Stimulated activated naive B cell treated with anti-CD40 and anti-IgM and Interleukin-4, amounts not matched to agents 10 μg/mL and 1 μg/mL and 100 μg/mL, for 72 hours (primary cell): ENCODE measurements around the gene MGMT.

Experiments
- ATAC-seq, 2 donors: fragments of 150-1000 bp; cut with Tn5 transposase; replicated peaks; 2 replicates each; pipeline ENCODE4 v1.10.0; 2021; ENCODE audit warnings: moderate library complexity in 1 of 2
- DNase-seq: peaks from one replicate; pipeline ENCODE4 v3.0.0; 2021
- H3K27ac Mint-ChIP-seq: one replicate; pipeline ENCODE4 v1.8.0; 2022; ENCODE audit warnings: mild to moderate bottlenecking, mixed read lengths
- H3K27me3 Mint-ChIP-seq, 2 donors: one replicate each; pipeline ENCODE4 v1.8.0; 2022; ENCODE audit warnings: mixed read lengths in 2 of 2
- H3K36me3 Mint-ChIP-seq, 2 donors: one replicate each; pipeline ENCODE4 v1.8.0; 2022; ENCODE audit warnings: mixed read lengths in 2 of 2, mild to moderate bottlenecking in 1 of 2
- H3K4me1 Mint-ChIP-seq, 2 donors: one replicate each; pipeline ENCODE4 v1.8.0; 2022; ENCODE audit warnings: mixed read lengths in 2 of 2, mild to moderate bottlenecking in 1 of 2
- H3K4me3 Mint-ChIP-seq, 2 donors: one replicate each; pipeline ENCODE4 v1.8.0; 2022; ENCODE audit warnings: mild to moderate bottlenecking in 2 of 2, mixed read lengths in 2 of 2, moderate library complexity in 1 of 2
- H3K9me3 Mint-ChIP-seq, 2 donors: one replicate each; pipeline ENCODE4 v1.8.0; 2022; ENCODE audit warnings: mixed read lengths in 2 of 2, mild to moderate bottlenecking in 1 of 2

Gene MGMT

GRCh38 chr10:129745186-129745750, 278.2 kb downstream of the MGMT start:
- Mint-ChIP-seq H3K27me3 (no peaks in the 10 kb centered on the region), H3K4me1 (no peaks in the 10 kb centered on the region), H3K36me3 (peaks cover 46 to 54% of the 10 kb centered on the region in 2 donors), H3K4me3 (no peak overlapping the region), H3K9me3 (peaks cover 30 to 31% of the 10 kb centered on the region in 2 donors), H3K27ac (no peak overlapping the region)
- ATAC-seq, result no peak
- DNase-seq, result no peak

DNA sequence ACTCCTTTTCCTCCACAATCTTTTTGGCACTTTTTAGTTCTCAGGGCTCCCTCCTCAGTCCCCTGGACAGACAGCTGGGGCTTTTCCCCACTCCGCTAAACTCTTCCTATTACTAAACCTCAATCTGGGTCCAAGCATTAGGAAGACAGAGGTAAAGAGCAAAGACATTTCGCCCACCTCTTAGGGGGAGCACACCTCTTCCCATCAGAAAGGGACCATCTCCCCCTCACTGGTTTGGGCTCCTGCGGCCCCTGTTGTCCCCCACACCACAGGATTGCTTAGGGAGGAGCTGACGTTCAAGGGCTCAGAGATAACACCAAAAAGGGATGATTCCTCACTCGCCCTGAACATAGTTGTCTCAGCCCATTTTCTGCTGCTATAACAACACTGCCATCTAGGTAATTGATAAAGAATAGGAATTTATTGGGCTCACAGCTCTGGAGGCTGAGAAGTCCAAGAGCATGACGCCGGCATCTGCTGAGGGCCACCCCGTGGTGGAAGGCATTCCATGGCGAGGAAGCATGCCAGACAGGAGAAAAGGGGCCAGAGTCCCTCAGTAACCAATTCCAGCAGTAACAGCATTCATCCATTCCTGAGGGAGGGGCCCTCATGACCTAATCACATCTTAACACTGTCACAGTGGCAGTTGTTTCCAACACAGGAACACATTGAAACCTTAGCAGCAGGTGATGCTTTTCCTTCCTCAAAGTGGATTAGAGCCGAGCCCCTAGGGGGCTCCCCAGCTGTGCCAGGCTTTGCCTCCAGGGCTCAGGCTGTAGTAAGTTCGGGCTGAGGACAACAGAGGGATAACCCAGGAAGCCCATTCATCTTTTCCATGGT, 287.4 kb downstream of the MGMT start:
- H3K9me3 Mint-ChIP-seq, result peaks cover 27 to 31% of the 10 kb centered on the region in 2 donors

DNA sequence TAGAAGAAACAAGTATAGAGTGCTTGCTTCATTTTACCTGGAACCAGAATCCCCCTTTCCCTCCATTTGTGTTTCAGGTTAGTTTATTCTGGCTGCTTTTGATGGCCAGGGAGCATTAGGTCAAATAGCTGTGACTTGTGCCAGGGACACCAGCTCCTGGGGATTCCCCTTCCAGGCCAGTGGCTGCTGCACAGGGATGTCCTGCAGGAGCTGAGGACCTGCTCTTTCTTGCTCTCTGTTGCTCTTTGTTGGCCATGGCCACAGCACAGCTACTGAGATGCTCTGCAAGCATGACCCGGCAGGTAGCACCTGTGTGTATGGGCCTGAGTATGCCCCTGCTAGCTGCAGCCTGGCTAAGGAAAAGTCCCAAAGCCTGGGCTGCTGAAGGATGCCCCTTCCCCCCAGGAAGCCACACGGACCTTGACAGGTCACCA, 288.1 kb downstream of the MGMT start:
- no peak overlapping the region for H3K27ac Mint-ChIP-seq
- H3K4me3 Mint-ChIP-seq, result no peak overlapping the region
- peaks cover 25 to 29% of the 10 kb centered on the region in 2 donors for H3K9me3 Mint-ChIP-seq
- DNase-seq (no peak), ATAC-seq (no peak)
- H3K36me3 Mint-ChIP-seq, result peaks cover 47 to 52% of the 10 kb centered on the region in 2 donors
- no peaks in the 10 kb centered on the region for H3K27me3 Mint-ChIP-seq
- peaks cover 10 to 13% of the 10 kb centered on the region in 2 donors for H3K4me1 Mint-ChIP-seq

More for the DNA sequence above, 287.4 kb downstream of the MGMT start:
- Mint-ChIP-seq H3K36me3 (peaks cover 43 to 56% of the 10 kb centered on the region in 2 donors), H3K27me3 (no peaks in the 10 kb centered on the region), H3K4me3 (no peak overlapping the region), H3K27ac (no peak overlapping the region), H3K4me1 (peaks cover 10 to 13% of the 10 kb centered on the region in 2 donors)
- ATAC-seq (no peak), DNase-seq (no peak)

DNA sequence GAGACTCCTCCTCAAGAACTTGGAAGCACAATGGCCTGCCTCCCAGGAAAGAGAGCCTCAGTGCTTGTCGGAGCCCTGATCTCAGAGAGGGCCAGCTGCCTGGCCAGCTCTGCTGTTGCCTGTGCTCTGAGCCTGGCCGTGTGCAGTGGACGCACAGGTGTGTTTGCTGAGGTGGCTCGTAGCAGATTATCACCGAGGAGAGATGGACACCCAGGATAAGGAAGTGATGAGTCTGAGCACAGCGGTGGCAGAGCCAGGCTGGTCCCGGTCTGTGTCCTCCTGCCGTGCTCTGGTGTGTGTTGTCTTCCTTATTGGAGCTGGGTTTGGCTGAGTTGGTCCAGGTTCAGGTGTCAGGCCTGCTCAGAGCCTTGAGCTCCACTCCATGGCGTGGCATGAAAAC, 288.6 kb downstream of the MGMT start:
- no peak overlapping the region for H3K27ac Mint-ChIP-seq
- H3K4me3 Mint-ChIP-seq, result no peak overlapping the region
- DNase-seq (no peak), ATAC-seq (no peak)
- peaks cover 10 to 13% of the 10 kb centered on the region in 2 donors for H3K4me1 Mint-ChIP-seq
- H3K9me3 Mint-ChIP-seq, result peaks cover 23 to 28% of the 10 kb centered on the region in 2 donors
- H3K27me3 Mint-ChIP-seq, result no peaks in the 10 kb centered on the region
- H3K36me3 Mint-ChIP-seq, result peaks cover 46 to 52% of the 10 kb centered on the region in 2 donors

GRCh38 chr10:129756912-129757901, 290.2 kb downstream of the MGMT start:
- H3K4me1 Mint-ChIP-seq, result peaks cover 10 to 13% of the 10 kb centered on the region in 2 donors
- peaks cover 49 to 52% of the 10 kb centered on the region in 2 donors for H3K36me3 Mint-ChIP-seq
- H3K27me3 Mint-ChIP-seq, result no peaks in the 10 kb centered on the region
- H3K4me3 Mint-ChIP-seq, result peak overlapping the region; percentile 29 to 51
- no peak for DNase-seq
- H3K27ac Mint-ChIP-seq, result no peak overlapping the region
- no peak for ATAC-seq
- peaks cover 15 to 17% of the 10 kb centered on the region in 2 donors for H3K9me3 Mint-ChIP-seq

DNA sequence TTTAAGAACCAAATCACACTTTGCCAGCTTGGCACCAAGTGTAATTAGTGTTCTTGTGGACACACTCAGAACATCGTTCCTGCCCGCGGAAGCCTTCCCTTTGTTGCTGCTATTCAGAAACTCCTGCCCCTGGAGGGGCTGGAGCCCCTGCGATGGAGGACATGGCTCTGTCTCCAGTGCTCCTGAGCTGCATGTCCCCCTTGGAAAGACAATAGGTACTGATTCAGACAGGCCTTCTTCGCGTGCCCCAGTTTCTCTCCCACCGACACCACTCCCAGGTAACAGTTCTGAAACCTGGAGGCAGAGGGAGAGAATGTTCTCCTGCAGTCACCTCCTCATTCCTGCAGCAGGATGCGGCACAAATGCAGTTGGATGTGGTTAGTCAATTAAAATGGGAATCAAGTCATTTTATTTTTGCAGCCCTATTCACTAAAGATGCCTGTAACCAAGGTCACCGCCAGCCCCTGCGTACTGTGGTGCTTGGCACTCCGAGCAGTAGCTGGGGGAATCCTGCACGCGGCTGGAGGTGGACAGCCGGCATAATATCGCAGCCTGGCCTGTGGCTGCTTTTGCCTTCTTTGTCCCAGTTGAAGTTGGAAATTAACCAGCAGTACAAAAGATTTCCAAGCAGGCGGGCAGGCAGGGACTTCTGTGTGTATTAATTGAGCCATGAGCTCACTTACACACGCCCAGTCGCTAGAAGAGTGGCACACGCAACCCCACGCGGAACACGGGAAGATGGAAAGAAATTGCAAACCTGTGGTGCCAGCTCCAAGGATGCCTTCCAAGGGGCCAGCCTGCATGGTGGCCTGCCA, 291.4 kb downstream of the MGMT start:
- Mint-ChIP-seq H3K4me1 (peaks cover 10 to 13% of the 10 kb centered on the region in 2 donors), H3K36me3 (peaks cover 46 to 51% of the 10 kb centered on the region in 2 donors), H3K9me3 (peaks cover 6 to 13% of the 10 kb centered on the region in 2 donors), H3K4me3 (no peak overlapping the region), H3K27me3 (no peaks in the 10 kb centered on the region), H3K27ac (no peak overlapping the region)
- ATAC-seq (no peak), DNase-seq (no peak)

DNA sequence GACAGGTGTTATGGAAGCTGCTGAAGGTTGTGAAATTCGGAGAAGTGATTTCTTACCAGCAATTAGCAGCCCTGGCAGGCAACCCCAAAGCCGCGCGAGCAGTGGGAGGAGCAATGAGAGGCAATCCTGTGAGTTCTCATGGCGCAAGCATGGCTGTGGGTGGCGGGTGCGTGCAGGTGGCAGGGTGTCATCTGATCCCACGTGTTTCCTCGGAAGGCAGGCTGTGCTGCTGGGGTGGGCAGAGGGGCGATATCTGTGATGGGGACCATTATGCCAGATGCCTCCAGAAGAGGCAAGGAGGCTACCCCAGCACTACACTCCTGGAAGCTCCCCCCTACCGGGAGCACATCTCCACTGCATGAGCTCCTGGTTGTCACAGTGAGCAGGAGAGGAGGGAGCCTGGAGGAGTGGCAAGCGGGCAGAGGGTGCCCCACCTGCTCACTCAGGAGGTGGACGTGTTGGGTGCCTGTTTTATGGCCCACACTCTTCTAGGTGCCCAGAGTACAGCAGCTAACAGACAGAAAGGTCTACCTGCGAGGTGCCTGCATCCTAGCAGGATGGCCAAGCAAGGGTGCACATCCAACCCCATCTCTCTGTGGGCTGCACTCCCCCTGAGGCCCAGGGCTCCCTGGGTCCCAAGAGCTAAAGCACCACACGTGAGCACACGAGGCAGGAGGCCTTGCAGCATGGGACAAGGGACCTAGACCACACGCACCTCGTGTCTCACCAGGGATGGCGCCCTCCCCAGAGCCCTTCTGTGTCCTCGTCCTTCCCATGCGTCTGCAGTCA, 292.4 kb downstream of the MGMT start:
- ATAC-seq (no peak), DNase-seq (no peak)
- H3K4me3 Mint-ChIP-seq, result no peak overlapping the region
- H3K36me3 Mint-ChIP-seq, result peaks cover 36 to 44% of the 10 kb centered on the region in 2 donors
- H3K27me3 Mint-ChIP-seq, result no peaks in the 10 kb centered on the region
- H3K4me1 Mint-ChIP-seq, result peaks cover 10 to 13% of the 10 kb centered on the region in 2 donors
- H3K27ac Mint-ChIP-seq, result no peak overlapping the region
- peaks cover 0 to 6% of the 10 kb centered on the region in 2 donors for H3K9me3 Mint-ChIP-seq

GRCh38 chr10:129760003-129760315, 292.9 kb downstream of the MGMT start:
- Mint-ChIP-seq H3K27me3 (no peaks in the 10 kb centered on the region), H3K36me3 (peaks cover 34 to 39% of the 10 kb centered on the region in 2 donors), H3K4me3 (no peak overlapping the region), H3K4me1 (peaks cover 10 to 13% of the 10 kb centered on the region in 2 donors), H3K9me3 (peaks cover 0 to 4% of the 10 kb centered on the region in 2 donors), H3K27ac (no peak overlapping the region)
- ATAC-seq, result no peak
- no peak for DNase-seq

DNA sequence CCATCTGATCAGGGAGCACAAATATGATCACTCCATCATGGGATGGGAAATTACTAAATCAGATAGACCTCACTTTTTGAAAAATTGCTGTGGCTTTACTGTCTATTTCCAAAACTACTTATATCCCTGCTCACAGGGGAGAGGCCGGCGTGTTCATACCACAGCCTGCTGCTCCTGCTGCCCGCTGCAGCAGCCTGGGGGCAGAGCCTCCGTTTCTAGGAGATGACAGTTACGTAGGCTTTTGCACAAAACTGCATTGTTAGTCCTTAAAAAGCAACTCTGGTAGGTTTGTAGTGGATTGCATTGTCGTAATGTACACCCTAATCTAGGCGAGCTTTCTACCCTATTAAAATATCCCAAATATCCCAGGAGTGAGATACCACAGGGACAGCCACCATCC, 293.4 kb downstream of the MGMT start:
- Mint-ChIP-seq H3K27ac (no peak overlapping the region), H3K36me3 (peaks cover 31 to 35% of the 10 kb centered on the region in 2 donors), H3K9me3 (peaks cover 0 to 2% of the 10 kb centered on the region in 2 donors), H3K4me1 (peaks cover 8 to 13% of the 10 kb centered on the region in 2 donors), H3K27me3 (no peaks in the 10 kb centered on the region), H3K4me3 (no peak overlapping the region)
- no peak for DNase-seq
- ATAC-seq, result no peak

DNA sequence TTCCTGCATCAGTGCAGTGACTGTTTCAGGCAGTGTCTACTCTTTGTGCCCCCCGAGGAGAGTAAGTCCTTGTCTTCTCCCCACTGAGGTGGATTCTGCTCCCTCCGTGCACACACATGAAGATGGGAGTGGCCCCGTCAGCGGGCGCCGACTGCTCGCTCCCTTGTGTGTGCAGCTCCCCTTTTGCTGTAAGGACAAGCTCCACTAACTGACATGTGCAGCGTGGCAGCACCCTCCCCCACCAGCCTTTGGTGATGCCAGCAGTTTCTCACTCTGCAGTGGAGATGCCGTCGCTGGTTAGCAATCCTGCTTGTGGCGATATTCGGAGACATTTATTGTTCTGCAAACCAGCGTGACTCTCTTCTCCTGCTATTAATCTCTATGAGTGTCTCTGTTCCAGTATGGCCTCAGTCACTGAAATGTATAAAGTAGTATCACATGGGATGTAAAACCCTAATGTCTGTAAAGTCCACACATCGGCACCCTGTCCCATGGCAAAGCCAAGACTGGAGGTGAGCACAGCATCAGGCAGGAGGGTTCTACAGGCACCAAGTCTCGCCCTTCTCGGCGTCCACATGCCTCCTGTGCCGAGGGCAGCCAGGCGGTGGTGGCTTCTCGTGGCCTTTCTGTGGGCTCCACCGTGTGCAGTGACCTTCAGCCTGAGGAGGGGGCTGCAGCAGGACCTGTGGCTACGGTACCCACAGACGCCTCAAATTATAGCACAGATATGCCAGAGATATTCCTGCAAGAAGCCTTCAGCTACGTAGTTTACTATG, 294.3 kb downstream of the MGMT start:
- Mint-ChIP-seq H3K36me3 (peaks cover 29 to 31% of the 10 kb centered on the region in 2 donors), H3K27ac (no peak overlapping the region), H3K9me3 (no peaks in the 10 kb centered on the region), H3K4me1 (peaks cover 3 to 6% of the 10 kb centered on the region in 2 donors), H3K4me3 (no peak overlapping the region), H3K27me3 (no peaks in the 10 kb centered on the region)
- ATAC-seq (no peak), DNase-seq (no peak)

- Mint-ChIP-seq H3K27ac (no peak overlapping the region), H3K9me3 (no peaks in the 10 kb centered on the region), H3K27me3 (no peaks in the 10 kb centered on the region), H3K4me1 (peaks cover 2 to 4% of the 10 kb centered on the region in 2 donors), H3K4me3 (no peak overlapping the region), H3K36me3 (peaks cover 34% of the 10 kb centered on the region in 2 donors)
- ATAC-seq (no peak), DNase-seq (no peak)
Measured at GRCh38 chr10:129761981-129762956, 295.2 kb downstream of the MGMT start.
